AG04450 (cell line): ENCODE measurements around the gene GNGT2. TPM values are rescaled to one million over a fixed set of nuclear protein-coding genes. Genes with fewer than 3 reads are reported as not detected.
"Not testable (repeated sequence)": the region's sequence is repeated elsewhere in the genome, so short reads cannot be mapped to it uniquely, and the experiment has no call there.

Experiments
- CTCF ChIA-PET: fragments of 300-600, 350-600 bp; formaldehyde crosslinking; extraction: SDS; loops from one replicate; lab custom pipeline; 2022; ENCODE audit warnings: antibody characterized with exemption, inconsistent platforms; lab: Charles Lee
- POLR2A ChIA-PET: fragments of 350-600 bp; formaldehyde crosslinking; extraction: SDS; loops from one replicate; lab custom pipeline; 2021; ENCODE audit warnings: antibody characterized with exemption, inconsistent platforms; lab: Yijun Ruan, JAX
- DNase-seq: peaks from one replicate; pipeline ENCODE4 v3.0.0-alpha.2; 2011; ENCODE audit warnings: low read depth, low spot score
- H3K27ac ChIP-seq: one replicate; pipeline ENCODE4 v1.5.1; 2012; ENCODE audit warnings: low read depth, low read length, control low read depth
- H3K27me3 ChIP-seq: one replicate; pipeline ENCODE4 v1.6.0; 2012; ENCODE audit warnings: low read length; ENCODE audit not compliant: control insufficient read depth, insufficient read depth
- H3K4me3 ChIP-seq: 2 replicates; pipeline ENCODE4 v1.5.1; 2011; ENCODE audit warnings: mild to moderate bottlenecking, low read depth, low read length, control low read depth
- H3K9me3 ChIP-seq: 2 replicates; pipeline ENCODE4 v1.5.1; 2012; ENCODE audit warnings: low read length; ENCODE audit not compliant: control insufficient read depth, insufficient read depth
- polyA plus RNA-seq: library from polyadenylated mRNA; depleted of rRNA; stranded (reverse); fragments of >200 nt; gene quantifications from 2 replicates; pipeline ENCODE4 v1.2.3, GENCODE V29; 2011
- TF ChIP-seq, protein P1 (sequence below): IDR thresholded peaks from 2 replicates; pipeline ENCODE4 v1.5.1; 2011; ENCODE audit warnings: low read depth, low read length, control low read depth, inconsistent platforms

The GNGT2 gene
- polyA plus RNA-seq, 1 experiment: 0.16 TPM

DNA sequence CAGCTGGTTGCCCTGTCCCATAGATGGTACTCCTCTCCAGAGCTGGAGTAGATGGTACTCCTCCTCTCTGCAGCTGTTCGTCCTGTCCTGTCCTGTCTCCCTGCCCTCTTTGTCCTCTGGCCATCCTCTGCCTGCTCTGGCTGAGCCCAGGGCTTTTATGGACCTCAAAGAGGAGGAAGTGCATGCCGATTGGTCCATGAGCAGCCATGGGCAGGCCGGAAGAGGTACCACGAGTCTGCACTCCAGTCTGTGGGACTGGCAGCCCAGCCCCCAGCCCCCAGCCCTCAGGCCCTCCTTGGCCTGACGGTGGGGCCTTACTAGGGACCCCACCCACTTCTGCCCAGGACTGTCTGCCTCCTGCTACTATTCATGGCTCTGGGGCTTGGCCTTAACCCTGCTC lies 27.0 kb downstream of the GNGT2 start:
- H3K9me3 ChIP-seq: peaks cover 17% of the 10 kb centered on the region
- H3K27me3 ChIP-seq: peaks cover 3% of the 10 kb centered on the region
- DNase-seq: no peak
- POLR2A ChIA-PET: no interaction called here
- TF ChIP-seq, protein P1, sequence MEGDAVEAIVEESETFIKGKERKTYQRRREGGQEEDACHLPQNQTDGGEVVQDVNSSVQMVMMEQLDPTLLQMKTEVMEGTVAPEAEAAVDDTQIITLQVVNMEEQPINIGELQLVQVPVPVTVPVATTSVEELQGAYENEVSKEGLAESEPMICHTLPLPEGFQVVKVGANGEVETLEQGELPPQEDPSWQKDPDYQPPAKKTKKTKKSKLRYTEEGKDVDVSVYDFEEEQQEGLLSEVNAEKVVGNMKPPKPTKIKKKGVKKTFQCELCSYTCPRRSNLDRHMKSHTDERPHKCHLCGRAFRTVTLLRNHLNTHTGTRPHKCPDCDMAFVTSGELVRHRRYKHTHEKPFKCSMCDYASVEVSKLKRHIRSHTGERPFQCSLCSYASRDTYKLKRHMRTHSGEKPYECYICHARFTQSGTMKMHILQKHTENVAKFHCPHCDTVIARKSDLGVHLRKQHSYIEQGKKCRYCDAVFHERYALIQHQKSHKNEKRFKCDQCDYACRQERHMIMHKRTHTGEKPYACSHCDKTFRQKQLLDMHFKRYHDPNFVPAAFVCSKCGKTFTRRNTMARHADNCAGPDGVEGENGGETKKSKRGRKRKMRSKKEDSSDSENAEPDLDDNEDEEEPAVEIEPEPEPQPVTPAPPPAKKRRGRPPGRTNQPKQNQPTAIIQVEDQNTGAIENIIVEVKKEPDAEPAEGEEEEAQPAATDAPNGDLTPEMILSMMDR: no peak
- H3K27ac ChIP-seq: no peak overlapping the region
- H3K4me3 ChIP-seq: no peak overlapping the region
- CTCF ChIA-PET: no interaction called here

GRCh38 chr17:49180998-49181635 lies 29.3 kb downstream of the GNGT2 start:
- ChIA-PET CTCF (interaction anchor here (0.7 to 2.9 kb wide), 16 partner anchors 8 to 523 kb away, joined by 3 to 42 read pairs (median 6); no protein-coding TSS in a partner anchor), POLR2A (no interaction called here)
- TF ChIP-seq, protein P1: no peak
- Histone ChIP-seq H3K4me3 (no peak overlapping the region), H3K9me3 (peaks cover 32% of the 10 kb centered on the region), H3K27me3 (peaks cover 3% of the 10 kb centered on the region), H3K27ac (no peak overlapping the region)
- DNase-seq: no peak

GRCh38 chr17:49180303-49180702 lies 30.1 kb downstream of the GNGT2 start:
- ChIA-PET POLR2A (no interaction called here), CTCF (interaction anchor here (0.6 to 2.9 kb wide), 22 partner anchors 9 to 1682 kb away, joined by 3 to 42 read pairs (median 5); partner anchors contain the start of genes ABI3 and GNGT2)
- Histone ChIP-seq H3K27me3 (peaks cover 6% of the 10 kb centered on the region), H3K9me3 (peaks cover 40% of the 10 kb centered on the region), H3K27ac (no peak overlapping the region), H3K4me3 (no peak overlapping the region)
- TF ChIP-seq, protein P1: peak; percentile 82
- DNase-seq: no peak

- CTCF ChIA-PET, DNase-seq, POLR2A ChIA-PET, H3K4me3 ChIP-seq, H3K27ac ChIP-seq: not testable (repeated sequence)
- Histone ChIP-seq H3K27me3 (peaks cover 14% of the 10 kb centered on the region), H3K9me3 (peaks cover 23% of the 10 kb centered on the region)
Measured at GRCh38 chr17:49175978-49176377, 34.4 kb downstream of the GNGT2 start.

DNA sequence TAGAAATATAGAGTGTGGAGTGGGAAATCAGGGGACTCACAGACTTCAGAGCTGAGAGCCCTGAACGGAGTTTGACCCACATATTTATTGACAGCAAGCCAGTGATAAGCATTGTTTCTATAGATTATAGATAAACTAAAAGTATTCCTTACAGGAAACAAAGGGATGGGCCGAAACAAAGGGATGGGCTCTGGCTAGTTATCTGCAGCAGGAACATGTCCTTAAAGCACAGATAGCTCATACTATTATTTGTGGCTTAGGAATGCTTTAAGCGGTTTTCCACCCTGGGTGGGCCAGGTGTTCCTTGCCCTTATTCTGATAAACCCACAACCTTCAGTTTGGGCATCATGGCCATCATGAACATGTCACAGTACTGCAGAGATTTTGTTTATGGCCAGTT lies 39.7 kb downstream of the GNGT2 start:
- CTCF ChIA-PET: interaction anchor here (2.4 kb wide), 1 partner anchor 9 kb away, joined by 10 read pairs; no protein-coding TSS in a partner anchor
- H3K27ac ChIP-seq, H3K9me3 ChIP-seq, DNase-seq, H3K4me3 ChIP-seq: not testable (repeated sequence)
- peaks cover 37% of the 10 kb centered on the region for H3K27me3 ChIP-seq
- POLR2A ChIA-PET: interaction anchor here (0.9 kb wide), 1 partner anchor 24 kb away, joined by 3 read pairs; no protein-coding TSS in a partner anchor

- POLR2A ChIA-PET: no interaction called here
- no peak overlapping the region for H3K27ac ChIP-seq
- DNase-seq: no peak
- CTCF ChIA-PET: interaction anchor here (2.4 kb wide), 1 partner anchor 10 kb away, joined by 10 read pairs; no protein-coding TSS in a partner anchor
- H3K4me3 ChIP-seq: no peak overlapping the region
- peaks cover 38% of the 10 kb centered on the region for H3K27me3 ChIP-seq
- peaks cover 3% of the 10 kb centered on the region for H3K9me3 ChIP-seq
- TF ChIP-seq, protein P1: no peak
Measured at GRCh38 chr17:49170216-49170615, 40.2 kb downstream of the GNGT2 start.
